AG08396 (cell line): ENCODE results near the gene OR52K2.
"Not testable (repeated sequence)": the region's sequence is repeated elsewhere in the genome, so short reads cannot be mapped to it uniquely, and the experiment has no call there.

Experiments
- DNase-seq: peaks from one replicate; pipeline ENCODE4 v3.0.0; 2012; ENCODE audit warnings: low spot score, mixed read lengths

Gene OR52K2

DNA sequence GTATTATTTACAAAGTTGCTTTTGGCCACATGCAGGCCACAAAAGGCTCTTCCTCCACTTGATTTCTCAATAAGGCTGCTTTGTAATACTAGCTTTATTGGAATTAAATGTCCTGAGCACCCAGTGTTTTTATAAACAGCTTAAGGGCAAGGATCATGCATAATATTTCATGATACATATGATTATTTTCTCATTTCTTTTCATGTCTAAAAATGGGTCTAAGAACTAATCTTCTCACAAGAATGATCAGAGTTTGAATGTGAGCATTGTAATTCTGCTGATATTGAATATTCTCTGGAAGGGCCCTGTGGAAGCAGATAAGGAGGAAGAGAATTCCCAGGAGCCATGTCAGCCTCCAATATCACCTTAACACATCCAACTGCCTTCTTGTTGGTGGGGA is at the start of gene OR52K2:
TSS of gene OR52K2 (plus strand) at position 301 of the 400 bp plus-strand sequence. CDS start at position 346, 45 bp downstream.
- DNase-seq, result no peak

GRCh38 chr11:4406206-4406605 is 42.9 kb upstream of the OR52K2 start:
- not testable (repeated sequence) for DNase-seq

GRCh38 chr11:4416306-4416705 is 32.8 kb upstream of the OR52K2 start:
- no peak for DNase-seq

DNA sequence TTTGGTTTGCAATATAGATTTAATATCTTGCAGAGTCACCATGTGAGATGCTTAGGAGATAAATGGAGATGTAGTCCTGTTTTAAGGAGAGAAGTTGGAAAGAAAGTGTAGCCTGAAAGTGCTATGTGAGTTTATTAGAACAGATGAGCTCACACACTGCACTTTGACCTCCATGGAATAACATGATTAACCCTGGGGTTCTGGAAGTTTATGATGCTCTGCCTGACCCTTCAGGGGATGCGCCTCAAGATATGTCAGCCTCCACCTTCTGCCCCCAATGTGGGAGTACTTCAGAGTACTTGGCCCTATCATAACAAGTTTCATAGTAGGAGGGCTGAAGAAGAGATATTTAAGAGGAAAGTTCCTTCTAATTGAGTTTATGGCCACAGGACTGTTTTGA is 32.3 kb upstream of the OR52K2 start:
- no peak for DNase-seq

DNA sequence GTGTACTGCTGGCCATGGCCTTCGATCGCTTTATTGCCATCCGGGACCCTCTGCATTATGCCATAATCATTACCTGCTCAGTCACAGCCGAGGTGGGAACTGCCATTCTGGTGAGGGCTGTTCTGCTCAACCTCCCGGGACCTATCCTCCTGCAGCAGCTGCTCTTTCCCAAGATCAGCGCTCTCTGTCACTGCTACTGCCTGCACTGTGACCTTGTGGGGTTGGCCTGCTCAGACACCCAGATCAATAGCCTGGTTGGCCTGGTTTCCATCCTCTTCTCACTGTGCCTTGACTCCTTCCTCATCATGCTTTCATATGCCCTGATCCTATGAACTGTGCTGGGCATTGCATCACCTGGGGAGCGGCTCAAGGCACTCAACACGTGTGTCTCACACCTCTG is 30.7 kb upstream of the OR52K2 start:
- no peak for DNase-seq

- no peak for DNase-seq
Measured at GRCh38 chr11:4430051-4430450, 19.0 kb upstream of the OR52K2 start.

GRCh38 chr11:4433856-4434255 is 15.2 kb upstream of the OR52K2 start:
- DNase-seq, result no peak

GRCh38 chr11:4436411-4436810 is 12.7 kb upstream of the OR52K2 start:
- DNase-seq, result no peak

DNA sequence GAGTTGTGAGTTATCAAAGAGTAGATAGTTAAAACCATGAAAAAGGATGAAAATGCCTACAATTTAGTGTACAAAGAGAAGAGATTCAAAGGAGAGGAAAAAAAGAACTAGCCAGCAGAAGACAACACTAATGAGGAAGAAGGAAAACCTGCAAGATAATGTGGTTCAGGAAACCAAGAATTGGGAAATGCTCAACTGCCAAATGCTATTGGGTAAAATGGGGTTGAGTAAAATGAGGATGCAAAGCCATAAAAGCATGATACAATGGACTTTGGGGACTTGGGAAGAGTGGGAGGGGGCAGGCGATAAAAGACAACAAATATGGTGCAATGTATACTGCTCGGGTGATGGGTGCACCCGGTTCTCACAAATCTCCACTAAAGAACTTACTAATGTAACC is 7.6 kb upstream of the OR52K2 start:
- DNase-seq, result no peak

GRCh38 chr11:4443232-4443891 is 5.7 kb upstream of the OR52K2 start:
- no peak for DNase-seq

DNA sequence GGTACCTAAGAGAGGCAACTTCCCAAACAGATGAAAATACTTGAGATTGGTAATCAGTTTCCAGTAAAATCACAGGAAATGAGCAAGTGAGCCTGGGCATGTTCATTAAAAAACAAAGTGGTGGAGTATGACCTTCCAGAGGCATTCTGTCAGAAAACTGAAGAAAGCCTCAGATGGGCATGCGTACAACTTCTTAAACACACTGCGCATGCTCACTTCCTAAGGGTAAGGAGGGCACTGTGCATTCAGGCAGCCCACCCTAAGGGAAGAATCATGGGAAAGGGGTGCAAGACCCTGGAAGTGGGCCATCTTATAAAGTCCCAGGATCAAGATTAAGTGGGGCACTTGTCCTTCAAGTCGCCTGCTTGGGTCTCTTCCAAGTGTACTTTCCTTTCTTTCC is 4.0 kb downstream of the OR52K2 start:
- no peak for DNase-seq

GRCh38 chr11:4454021-4454420 is 4.9 kb downstream of the OR52K2 start:
- DNase-seq, result no peak

DNA sequence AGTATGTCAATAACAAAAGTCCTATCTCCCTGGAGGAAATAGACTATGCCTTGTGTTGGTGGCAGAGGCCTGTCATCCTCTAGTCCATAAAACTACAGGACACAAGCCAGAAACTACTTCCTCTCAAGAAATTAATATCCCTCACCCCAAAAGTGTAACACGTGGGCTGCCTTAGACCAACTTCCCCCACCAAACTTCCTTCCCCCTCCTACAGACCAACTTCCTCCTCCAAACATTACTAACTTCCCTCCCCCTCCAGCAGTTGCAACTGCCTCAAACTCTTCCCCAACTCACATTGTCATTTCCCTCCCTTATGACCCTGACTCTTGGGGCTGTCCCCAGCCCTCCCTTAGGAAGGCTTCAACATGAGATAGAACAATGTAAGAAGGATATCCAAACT is 6.3 kb downstream of the OR52K2 start:
- no peak for DNase-seq

DNA sequence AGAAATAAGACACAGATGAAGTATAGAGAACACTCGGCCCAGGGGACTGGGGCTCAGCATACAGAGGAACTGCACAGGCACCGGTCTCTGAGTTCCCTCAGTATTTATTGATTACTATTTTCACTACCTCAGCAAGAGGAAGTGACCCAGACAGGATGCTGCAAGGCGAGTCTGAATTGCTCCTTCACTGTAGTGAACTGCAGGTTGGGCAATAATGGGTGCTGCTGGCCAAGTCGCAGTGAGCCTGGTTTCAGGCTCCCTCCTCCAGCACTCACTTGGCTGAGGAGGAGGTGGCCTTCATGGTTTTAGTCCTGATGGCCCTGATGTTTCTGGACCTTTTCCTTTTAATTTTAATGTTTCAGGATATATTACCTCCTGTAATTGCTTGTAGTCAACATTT is 10.4 kb downstream of the OR52K2 start:
- no peak for DNase-seq

- DNase-seq, result no peak
Measured at GRCh38 chr11:4460151-4460550, 11.1 kb downstream of the OR52K2 start.

DNA sequence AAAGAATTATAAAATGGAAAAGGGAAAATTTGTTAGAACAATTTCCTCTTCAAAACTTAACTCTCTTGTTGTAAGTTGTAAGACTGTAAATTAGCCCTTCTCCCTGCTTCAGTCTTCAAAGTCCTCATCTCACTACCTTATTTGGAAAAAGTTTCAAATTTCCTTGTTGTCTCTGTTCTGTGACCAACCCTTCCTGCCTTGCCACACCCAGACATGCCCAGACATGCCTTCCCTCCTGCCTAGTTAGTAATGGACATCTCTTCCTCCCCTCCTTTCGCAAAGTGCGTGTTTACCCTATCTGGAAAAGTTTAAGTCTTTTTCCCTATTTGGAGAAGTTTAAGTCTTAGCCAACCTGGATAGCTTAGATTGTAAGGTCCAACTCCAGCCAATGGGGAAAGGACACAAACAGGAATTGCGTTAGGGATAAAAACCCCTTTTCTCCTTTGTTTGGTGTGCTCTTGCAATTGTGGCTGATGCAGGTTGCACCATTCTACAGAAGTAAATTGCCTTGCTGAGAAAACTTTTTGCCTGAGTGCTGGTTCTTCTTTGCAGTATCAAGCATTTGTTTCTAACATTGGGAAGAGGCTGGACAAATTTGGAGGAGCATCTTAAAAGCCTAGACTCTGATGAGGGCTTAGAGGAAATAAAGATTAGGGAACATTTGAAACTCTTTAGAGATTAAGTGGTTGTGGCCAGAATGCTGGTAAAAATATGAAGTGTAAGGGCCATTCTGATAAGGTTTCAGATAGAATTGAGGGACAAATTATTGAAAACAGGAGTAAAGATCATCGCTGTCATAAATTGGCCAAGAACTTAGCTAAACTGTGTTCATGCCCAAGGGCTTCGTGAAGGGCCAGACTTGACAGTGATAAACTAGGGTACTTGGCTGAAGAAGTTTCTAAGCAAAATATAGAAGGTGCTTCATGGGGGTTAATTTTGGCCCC is 15.4 kb downstream of the OR52K2 start:
- DNase-seq, result no peak

DNA sequence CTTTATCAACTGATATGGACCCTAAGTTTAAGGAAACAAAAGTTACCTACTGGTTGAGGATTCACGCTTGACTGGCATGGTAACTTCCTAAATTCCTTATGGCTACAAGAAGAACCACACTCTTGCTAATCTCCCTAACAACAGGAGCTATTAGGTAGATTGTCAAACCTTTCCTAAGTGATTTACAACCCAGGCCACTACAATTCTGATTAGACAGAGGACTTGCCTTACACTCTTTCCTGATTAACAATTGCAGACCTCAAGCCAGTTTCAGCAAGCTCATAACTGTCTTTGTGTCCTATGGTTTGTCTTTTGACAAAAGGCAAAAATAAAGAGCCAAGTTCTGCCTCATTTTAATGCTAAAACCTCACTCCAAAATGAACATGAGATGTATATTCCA is 16.3 kb downstream of the OR52K2 start:
- DNase-seq, result no peak

GRCh38 chr11:4466131-4466870 is 17.2 kb downstream of the OR52K2 start:
- DNase-seq, result no peak

DNA sequence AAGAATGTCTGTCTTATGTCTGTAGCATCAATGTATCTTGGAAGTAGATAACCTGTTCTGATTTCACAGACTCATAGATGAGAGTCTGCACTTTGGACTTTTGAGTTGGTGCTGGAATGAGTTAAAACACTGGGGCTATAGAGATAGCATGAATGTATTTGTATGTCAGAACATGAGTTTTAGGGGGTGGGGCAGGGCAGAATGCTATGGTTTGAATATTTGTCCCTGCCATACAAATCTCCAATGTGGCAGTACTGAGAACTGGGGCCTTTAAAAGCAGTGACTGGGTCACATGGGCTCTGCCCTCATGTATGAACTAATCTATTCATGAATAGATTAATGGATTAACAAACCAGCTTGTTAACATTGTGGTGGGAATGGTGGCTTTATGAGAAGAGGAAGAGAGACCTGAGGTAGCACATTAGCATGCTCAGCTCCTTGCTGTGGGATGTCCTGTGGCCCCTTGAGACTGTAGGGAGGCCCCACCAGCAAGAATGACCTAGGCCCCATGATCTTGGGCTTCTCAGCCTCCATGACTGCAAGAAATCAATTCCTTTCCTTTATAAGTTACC is 17.9 kb downstream of the OR52K2 start:
- DNase-seq, result no peak

- DNase-seq, result no peak
Measured at GRCh38 chr11:4467811-4468606, 18.9 kb downstream of the OR52K2 start.

GRCh38 chr11:4479644-4480043 is 30.5 kb downstream of the OR52K2 start:
- no peak for DNase-seq
